Pulmonary artery endothelial cell (primary cell): ENCODE measurements around the gene EGFL6. TPM values are rescaled to one million over a fixed set of nuclear protein-coding genes. Genes with fewer than 3 reads are reported as not detected.
"Not testable (repeated sequence)": the region's sequence is repeated elsewhere in the genome, so short reads cannot be mapped to it uniquely, and the experiment has no call there.

Experiments used
- DNase-seq: peaks from one replicate; pipeline ENCODE4 v3.0.0-alpha.2; 2011; ENCODE audit warnings: low read depth, low spot score
- total RNA-seq: library from RNA; depleted of rRNA; stranded (reverse); fragments of >200 nt; gene quantifications from 2 replicates; pipeline ENCODE4 v1.2.3, GENCODE V29; 2014

EGFL6 gene
- total RNA-seq, 1 donor from 2014 or later, result not detected

GRCh38 chrX:13590207-13590606 is 20.8 kb downstream of the EGFL6 start:
- DNase-seq, result no peak

- no peak for DNase-seq
These were observed 21.5 kb downstream of the EGFL6 start for GRCh38 chrX:13590914-13591313.

DNA sequence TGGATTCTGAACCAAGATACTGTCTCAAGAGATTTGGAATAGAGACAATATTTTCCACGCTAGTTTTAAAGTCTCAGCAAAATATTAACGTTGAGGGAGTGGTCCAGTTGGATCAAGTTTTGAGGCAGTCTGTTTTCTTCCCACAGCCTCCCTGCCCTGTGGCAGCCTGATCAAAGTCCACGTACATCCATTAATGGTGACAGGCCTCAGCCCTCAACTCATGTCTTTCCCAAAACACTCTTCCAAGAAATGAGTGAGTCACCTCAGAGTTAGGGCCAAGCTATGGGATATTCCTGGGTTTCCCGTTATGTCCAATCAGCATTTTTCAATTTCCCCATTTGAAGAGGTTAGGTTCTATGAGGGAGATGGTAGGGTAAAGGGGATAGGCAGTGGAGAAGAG is 28.5 kb downstream of the EGFL6 start:
- no peak for DNase-seq

DNA sequence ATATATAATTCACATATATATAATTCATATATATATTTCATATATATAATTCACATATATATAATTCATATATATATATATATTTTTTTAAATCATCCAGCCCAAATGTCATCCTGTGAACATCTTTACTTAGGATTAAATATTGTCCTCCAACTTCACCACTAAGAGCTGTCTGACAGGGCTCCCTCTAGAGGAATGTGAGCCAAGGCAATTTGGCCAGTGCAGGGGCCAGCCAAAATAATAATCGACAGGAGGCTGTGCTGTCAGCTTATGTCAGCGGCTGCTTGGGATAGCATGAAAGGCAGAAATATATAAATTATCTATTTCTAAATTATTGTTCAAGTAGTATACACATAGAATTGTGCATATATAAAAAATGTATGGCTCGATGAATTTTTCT is 29.5 kb downstream of the EGFL6 start:
- no peak for DNase-seq

DNA sequence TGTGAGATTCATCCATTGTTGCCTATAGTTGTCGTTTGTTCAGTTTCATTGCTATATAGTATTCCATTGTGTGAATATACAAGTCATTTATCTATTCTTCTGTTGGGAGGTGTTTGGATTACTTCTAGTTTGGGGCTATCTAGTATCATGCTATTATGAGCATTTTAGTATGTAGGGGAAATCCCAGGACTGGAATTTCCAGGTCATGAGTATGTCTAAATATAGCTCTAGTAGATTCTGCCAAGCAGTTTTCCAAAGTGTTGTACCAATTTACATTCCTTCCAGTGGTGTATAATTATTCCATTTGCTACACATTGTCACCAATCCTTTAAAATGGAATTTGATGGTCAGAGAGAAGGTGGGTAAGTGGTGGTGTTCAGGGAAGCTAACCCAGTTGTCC is 30.1 kb downstream of the EGFL6 start:
- no peak for DNase-seq

DNA sequence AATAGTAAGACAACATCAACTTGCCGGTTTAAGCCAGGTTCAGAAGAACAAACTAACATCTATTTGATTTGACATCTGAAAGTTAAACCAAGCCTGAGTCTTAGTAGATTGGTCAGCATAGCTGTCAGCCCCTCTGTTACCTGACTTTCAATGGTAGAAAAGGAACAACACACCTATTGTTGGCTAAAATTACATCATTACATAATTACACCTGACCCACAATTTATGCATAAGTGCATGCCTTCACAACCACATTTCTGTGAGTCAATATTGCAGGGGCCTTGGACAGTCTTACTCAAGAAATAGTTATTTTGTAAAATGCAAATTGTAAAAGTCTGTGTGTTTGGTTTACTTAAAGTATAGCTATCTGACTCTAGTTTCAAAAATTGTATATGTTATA is 36.2 kb downstream of the EGFL6 start:
- no peak for DNase-seq

GRCh38 chrX:13607331-13607995 is 38.1 kb downstream of the EGFL6 start:
- no peak for DNase-seq

- no peak for DNase-seq
These were observed 38.6 kb downstream of the EGFL6 start for GRCh38 chrX:13607996-13608365.

- DNase-seq, result no peak
These were observed 44.8 kb downstream of the EGFL6 start for GRCh38 chrX:13614154-13614553.

DNA sequence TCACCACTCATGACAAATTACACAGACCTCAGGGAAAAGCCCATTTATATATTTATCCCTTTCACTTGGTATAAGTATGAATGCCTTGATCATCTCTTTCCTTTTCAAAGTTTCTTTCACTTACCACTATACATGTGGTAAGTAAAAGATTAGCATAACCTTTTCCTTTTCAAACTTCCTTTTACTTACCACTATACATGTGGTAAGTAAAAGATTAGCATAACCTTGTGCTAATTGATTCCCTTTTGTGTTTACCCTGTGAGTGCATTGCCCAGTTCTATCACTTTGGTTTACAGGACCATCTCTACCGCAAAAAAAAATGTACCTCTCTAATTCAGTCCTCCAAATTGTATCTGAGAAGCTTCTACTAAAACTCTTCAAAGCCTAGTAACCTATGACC is 50.8 kb downstream of the EGFL6 start:
- no peak for DNase-seq

DNA sequence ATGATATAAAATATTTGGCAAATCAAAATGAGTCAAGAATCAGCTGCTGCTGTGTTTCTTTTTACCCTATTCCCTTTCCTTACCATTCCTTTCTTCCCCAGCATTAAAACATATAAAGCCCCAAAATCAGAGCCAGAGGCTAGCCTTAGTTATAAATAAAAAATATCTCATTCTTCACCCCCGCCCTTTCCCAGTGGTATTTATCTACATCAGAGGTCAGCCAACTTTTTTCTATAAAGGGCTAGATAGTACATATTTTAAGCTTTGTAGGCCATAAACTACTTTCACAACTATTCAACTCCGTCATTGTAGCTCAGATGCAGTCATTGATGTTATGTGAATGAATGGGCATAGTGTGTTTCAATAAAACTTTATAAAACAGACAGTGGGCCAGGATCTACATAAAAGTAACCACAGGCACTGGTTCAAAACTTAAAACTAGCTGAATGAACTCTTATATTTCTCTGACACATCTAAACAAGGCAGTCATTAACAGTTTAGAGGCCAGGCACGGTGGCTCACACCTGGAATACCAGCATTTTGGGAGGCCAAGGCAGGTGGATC is 53.1 kb downstream of the EGFL6 start:
- DNase-seq, result no peak

- DNase-seq, result no peak
These were observed 57.9 kb downstream of the EGFL6 start for GRCh38 chrX:13627306-13627705.

GRCh38 chrX:13637224-13637623 is 67.8 kb downstream of the EGFL6 start:
- DNase-seq, result not testable (repeated sequence)

DNA sequence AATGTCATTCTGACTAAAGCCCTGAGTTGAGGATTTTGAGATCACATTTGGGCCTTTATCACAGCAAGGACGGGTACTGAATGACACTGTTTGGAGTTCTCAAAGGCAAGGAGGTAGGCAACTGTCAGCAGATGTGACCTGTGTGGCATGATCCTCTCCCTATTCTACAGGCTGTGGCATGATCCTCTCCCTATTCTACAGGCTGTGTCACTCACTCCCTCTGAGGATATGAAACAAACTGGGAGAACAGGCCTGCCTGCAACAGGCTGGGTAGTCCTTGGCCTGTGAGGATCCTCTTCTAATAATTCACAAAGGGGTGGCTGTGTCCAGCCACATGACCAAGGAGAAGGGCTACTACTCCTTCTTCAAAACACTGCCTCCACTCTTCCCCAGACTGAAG is 68.6 kb downstream of the EGFL6 start:
- no peak for DNase-seq

DNA sequence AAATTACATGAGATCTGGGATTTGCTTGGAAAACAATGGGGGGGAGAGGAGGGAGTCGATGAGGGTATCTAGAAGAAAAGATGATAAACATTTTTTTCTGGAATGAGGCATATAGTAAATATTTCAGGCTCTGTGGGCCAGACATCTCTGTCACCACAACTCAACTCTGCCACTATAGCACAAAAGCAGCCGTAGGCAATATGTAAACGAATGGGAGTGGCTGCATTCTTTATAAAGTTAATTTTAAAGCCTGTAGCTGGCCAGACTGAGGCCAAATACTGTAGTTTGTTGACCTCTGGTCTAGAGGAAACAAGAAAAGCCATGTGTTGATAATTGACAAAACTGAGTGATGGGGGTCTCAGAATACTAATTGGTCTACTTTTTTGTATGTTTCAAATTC is 69.4 kb downstream of the EGFL6 start:
- DNase-seq, result no peak

- DNase-seq, result not testable (repeated sequence)
These were observed 72.3 kb downstream of the EGFL6 start for GRCh38 chrX:13641684-13642083.

GRCh38 chrX:13645464-13646153 is 76.2 kb downstream of the EGFL6 start:
- DNase-seq, result no peak

DNA sequence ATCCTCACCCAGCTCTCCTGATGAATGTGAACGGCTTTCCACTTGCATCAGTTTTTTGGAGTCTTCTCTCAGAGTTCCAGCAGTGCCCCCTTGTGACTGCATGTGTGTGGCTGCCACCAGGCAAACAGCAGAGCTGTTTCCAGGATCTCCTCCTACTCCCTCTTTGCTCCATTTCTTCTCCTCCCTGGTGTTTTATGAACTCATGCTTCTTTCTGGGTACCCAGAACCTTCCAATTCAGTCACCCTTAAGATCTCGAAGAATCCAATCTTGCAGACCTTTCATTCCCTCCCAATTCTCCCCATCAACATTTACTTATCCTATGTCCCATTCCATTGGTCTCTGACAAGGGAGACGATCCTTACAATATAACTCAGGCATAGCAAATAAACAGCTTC is 76.8 kb downstream of the EGFL6 start:
- no peak for DNase-seq

DNA sequence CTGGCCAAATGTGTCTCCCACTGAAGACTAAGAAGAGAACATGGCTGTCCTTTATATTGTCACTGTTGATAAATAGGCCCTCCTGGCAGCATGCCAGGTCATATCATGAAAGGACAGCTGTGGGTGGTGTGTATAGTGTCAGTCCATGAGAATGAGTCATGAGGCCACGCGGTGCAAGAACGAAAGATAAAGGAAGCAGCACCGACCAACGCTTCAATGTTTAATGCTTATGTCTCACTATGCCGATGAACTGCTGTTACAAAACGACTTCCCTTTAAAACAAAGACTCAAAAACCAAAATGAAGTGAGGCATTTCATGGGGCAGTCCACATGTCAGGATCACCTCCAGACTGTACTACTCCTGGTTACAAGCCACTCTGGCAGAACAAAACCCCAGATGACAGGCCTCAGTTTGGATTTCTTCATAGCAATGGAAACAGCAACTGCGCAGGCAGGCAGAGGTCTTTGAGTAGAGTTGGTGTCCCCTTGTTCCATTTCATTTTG is 78.4 kb downstream of the EGFL6 start:
- DNase-seq, result no peak

DNA sequence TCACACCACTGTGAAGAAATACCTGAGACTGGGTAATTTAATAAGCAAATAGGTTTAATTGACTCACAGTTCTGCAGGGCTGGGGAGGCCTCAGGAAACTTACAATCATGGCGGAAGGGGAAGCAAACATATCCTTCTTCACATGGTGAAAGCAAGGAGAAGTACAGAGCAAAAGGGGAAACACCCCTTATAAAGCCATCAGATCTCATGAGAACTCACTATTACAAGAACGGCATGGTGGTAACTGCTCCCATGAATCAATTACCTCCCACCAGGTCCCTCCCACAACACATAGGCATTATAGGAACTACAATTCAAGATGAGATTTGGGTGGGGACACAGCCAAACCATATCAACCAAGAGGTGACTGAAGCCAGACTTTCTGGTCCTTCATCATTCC is 78.9 kb downstream of the EGFL6 start:
- not testable (repeated sequence) for DNase-seq

DNA sequence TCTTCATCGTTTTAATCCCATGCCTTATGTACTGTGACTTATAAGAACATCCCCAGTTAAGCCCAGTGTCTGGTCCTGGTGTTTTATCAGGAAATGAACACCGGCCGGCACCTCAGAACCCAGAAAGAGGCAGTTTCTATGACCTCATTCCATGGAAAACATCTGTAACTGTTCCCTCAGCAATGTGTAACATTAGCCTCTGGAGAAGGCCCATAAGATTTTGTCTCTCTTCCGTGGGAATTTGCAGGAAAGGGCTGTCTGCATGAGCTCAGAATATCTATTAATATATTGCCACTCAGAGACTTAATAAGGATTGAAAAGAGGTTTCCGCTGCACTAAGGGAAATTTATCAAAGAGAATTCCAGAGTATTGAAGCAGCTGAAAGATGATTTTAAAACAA is 80.4 kb downstream of the EGFL6 start:
- no peak for DNase-seq

DNA sequence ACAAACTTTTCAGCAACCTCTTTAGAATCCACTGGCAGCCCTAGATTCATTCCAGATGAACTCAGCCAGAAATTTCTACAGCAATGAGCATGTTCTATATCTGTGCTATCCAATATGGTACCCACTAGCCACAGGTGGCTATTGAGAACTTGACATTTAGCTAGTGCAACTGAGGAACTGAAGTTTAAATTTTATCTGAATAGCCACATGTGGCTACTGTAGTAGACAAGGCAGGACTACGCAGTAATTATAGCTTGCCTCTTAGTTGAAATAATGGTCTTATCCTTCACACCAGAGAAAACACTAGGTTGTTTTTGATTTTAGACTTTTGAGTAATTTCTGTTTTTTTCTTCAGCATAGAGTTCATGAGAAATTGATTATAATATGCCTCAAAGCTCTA is 80.9 kb downstream of the EGFL6 start:
- DNase-seq, result no peak

GRCh38 chrX:13651150-13651549 is 81.7 kb downstream of the EGFL6 start:
- no peak for DNase-seq
